Medulla oblongata (tissue), 1 donor: ENCODE measurements around the gene ARF1.

Experiments
- DNase-seq: peaks from one replicate; pipeline ENCODE4 v3.0.0-alpha.2; 2015; ENCODE audit errors: extremely low spot score

The ARF1 gene

GRCh38 chr1:228050571-228051231 is 31.8 kb upstream of the ARF1 start:
- no peak for DNase-seq

DNA sequence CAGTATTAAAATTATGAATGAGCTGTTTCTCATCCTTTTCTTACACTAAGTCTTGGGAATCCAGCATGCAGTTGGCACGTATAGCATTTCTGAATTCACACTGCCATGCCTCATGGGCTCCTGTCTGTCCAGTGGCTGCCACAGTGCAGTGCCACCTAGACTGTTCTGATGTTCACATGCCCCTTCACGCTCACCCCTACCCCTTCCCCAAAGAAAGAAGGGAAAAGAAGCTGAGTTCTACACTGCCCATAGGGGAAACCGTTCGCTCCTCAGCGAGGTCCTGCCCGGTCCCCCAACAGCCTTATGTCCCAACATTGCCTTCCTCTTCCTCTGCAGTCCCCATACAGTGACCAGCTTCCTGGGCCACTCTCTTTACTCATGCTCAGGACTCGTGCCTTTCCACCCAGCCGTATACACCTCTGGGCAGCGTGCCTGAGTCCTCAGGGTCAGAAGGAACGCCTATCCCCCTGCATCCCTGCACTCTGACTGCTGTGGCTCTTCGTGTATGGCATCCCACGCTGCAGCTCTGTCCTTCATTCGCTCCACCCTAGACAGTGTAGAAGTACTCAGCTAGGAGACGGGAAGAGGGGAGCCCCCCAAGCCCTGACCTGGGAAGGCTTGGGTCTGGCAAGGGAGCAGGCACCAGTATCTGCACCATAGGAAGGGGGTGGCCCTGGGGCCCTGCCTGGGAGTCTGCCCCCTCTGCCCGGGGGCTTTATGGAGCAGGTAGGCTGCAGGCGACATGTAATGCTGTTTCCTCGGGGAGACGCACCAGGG is 24.1 kb upstream of the ARF1 start:
- DNase-seq: no peak

DNA sequence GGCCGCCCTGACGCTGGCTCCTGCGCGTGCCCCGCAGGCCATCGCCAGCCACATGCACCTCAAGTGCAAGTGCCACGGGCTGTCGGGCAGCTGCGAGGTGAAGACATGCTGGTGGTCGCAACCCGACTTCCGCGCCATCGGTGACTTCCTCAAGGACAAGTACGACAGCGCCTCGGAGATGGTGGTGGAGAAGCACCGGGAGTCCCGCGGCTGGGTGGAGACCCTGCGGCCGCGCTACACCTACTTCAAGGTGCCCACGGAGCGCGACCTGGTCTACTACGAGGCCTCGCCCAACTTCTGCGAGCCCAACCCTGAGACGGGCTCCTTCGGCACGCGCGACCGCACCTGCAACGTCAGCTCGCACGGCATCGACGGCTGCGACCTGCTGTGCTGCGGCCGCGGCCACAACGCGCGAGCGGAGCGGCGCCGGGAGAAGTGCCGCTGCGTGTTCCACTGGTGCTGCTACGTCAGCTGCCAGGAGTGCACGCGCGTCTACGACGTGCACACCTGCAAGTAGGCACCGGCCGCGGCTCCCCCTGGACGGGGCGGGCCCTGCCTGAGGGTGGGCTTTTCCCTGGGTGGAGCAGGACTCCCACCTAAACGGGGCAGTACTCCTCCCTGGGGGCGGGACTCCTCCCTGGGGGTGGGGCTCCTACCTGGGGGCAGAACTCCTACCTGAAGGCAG is 23.4 kb upstream of the ARF1 start:
- DNase-seq: no peak

DNA sequence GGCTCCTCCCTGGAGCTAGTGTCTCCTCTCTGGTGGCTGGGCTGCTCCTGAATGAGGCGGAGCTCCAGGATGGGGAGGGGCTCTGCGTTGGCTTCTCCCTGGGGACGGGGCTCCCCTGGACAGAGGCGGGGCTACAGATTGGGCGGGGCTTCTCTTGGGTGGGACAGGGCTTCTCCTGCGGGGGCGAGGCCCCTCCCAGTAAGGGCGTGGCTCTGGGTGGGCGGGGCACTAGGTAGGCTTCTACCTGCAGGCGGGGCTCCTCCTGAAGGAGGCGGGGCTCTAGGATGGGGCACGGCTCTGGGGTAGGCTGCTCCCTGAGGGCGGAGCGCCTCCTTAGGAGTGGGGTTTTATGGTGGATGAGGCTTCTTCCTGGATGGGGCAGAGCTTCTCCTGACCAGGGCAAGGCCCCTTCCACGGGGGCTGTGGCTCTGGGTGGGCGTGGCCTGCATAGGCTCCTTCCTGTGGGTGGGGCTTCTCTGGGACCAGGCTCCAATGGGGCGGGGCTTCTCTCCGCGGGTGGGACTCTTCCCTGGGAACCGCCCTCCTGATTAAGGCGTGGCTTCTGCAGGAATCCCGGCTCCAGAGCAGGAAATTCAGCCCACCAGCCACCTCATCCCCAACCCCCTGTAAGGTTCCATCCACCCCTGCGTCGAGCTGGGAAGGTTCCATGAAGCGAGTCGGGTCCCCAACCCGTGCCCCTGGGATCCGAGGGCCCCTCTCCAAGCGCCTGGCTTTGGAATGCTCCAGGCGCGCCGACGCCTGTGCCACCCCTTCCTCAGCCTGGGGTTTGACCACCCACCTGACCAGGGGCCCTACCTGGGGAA is 22.7 kb upstream of the ARF1 start:
- no peak for DNase-seq

DNA sequence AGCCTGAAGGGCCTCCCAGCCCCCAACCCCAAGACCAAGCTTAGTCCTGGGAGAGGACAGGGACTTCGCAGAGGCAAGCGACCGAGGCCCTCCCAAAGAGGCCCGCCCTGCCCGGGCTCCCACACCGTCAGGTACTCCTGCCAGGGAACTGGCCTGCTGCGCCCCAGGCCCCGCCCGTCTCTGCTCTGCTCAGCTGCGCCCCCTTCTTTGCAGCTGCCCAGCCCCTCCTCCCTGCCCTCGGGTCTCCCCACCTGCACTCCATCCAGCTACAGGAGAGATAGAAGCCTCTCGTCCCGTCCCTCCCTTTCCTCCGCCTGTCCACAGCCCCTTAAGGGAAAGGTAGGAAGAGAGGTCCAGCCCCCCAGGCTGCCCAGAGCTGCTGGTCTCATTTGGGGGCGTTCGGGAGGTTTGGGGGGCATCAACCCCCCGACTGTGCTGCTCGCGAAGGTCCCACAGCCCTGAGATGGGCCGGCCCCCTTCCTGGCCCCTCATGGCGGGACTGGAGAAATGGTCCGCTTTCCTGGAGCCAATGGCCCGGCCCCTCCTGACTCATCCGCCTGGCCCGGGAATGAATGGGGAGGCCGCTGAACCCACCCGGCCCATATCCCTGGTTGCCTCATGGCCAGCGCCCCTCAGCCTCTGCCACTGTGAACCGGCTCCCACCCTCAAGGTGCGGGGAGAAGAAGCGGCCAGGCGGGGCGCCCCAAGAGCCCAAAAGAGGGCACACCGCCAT is 21.9 kb upstream of the ARF1 start:
- DNase-seq: no peak

DNA sequence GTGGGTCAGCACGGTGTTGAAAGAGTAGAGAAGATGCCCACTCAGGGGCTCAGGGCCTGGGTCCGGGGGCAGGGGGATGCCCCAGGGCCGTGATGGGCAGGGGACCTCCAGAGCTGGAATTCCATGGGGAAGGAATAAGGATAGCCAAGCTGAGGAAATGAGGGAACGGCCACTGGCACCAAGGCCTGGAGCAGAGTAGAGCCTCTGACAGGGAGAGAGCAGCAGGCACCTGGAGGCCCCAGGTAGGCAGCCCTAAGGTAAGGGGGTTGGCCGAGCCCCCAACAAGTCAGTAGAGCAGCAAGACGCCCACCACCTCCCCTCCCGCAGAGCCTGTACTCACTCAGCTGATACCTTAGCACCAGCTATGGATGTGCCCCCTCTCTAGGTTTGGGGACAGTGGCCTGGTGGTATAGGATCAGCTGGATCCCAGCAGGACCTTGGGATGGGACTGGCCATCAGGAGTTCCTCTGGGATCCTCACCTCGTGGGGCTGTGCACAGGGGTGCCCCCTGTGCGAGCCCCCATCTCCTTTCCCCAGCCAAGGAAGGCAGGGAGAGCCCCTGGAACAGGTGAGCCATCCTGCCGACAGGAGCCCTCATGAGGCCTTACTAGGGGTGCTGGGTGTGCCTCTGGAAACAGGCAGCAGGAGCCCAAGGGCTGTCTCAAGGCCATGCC is 21.0 kb upstream of the ARF1 start:
- no peak for DNase-seq

DNA sequence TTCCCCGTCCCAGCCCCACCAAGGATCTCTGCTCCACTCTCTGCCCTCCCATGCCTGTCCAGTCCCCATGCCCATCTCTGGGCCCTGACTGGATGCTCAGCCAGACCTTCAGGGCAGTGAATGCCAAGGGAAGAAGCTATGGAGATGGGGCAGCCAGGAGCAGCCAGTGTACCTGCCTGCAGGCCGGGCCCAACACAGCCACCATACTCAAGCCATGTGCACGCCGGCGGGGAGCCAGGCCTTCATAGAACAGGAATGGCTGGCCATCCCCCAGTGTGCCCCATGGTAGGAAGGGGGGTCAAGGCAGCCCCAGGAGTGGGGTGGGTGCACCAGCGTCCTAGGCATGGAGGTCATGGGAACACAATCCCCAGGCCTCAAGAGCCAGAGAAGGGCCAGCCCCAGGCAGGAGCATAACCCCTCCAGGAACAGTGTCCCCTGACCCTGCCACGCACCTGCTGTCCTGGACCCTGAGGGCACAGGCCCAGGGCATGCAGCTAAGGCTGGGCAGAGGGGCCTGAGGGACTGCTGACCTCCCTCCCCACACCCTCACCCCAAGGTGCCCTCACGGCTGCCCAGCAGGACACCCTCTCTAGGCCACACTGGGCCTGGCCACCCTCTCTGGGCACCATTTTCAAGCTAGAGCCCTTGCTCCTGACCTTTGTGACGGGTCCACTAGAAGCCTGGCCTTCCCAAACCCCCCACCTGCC is 20.3 kb upstream of the ARF1 start:
- DNase-seq: no peak

GRCh38 chr1:228062812-228063211 is 19.7 kb upstream of the ARF1 start:
- no peak for DNase-seq

DNA sequence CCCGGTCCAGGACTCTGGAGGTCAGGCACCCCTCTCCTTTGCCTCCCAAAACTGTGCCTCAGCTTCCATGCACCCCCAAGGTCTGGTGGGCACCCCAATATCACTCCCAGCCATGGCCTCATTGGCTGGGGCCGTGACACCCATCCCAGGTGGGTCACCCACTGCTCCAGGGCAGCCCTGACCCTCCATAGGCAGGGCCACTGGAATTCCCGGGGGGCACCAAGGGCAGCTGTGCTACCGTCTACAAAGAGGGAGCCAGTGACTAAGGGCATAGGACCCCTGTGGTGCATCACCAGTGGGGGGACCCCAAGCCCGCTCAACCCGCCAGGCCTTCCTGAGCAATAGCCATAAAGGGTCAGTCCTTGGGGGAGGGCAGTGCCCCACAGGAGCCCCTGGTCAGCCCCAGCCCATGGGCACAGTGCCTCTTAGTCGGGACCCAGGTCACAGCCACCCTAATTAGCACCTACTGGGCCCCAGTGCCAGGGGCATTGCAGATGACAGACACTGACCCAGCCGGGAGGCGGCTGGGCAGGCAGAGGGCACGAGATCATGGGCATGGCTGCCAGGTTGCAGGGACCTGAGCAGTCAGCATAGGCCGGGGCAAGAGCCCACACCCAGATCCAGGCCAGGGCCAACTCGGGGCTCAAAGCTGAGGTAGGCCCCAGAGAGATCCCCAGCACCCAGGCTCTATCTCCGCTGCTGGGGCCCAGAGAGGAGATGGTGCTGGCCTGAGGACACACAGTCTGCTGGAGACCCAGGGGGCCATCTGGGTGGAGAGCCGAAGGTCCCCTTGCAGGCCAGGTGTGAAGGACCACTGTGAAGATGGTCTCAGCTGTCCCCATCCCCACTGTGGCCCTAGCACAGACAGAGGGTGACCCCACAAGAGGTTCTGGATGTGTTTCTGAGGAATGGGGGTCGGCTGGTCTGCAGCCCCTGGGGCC is 19.0 kb upstream of the ARF1 start:
- no peak for DNase-seq

- no peak for DNase-seq
Measured at GRCh38 chr1:228064296-228064695, 18.2 kb upstream of the ARF1 start.

DNA sequence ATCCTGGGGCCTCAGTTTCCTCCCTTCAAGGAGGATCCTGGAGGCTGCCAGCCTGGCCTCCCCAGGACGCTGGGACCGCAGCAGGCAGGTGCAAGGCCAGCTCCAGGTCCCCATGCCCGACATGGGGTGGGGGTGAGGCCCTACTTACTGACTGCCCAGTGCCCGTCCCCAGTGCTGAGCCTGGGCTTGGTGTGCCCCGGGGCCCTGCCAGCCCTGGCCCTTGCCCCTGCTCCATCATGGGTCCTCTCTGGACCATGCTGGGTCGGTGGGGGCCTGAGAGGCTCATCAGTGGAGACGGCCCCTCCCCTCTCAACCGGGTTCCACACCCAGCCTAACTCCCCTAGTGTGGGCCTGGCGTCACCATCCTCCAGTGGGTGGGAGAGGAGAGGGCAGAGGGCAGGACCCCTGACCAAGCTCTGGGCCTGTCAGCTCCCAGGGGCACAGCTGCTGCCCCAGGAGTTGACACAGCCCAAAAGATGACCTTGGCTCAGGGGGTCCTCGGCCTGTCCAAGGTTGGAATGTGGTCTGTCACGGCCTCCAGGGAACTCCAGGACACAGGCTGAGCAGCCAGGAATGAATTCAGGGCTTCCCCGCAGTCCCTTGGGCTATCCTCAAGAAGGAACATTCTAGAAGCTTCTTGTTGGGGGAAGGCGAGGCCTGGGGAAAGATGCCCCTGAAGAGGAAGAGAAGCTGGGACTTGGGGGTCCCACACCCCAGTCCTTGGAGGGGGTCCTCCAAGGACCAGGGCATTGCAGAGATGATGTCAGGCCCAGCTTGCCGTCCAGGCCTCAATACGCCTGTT is 17.6 kb upstream of the ARF1 start:
- no peak for DNase-seq

GRCh38 chr1:228065543-228066347 is 16.8 kb upstream of the ARF1 start:
- DNase-seq: no peak

DNA sequence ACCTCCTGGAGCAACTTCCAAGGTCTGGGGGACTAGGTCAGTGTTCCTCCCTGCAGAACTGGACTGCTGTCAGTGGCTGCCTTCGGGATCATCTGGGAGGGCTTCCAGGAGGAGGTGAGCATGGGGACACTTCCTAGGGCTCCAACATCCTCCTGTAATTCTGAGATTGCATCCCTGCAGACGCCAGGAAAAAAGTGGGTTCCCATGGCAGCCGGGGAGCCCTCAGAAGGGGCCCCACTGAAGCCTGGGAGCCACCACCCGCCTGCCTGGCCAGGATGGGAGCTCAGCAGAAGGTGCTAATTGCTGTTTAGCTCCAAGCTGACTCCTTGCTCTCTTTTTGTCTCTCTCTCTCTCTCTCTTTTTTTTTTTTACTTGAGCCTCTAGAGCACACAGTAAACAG is 16.1 kb upstream of the ARF1 start:
- DNase-seq: no peak

GRCh38 chr1:228066891-228067654 is 15.4 kb upstream of the ARF1 start:
- DNase-seq: no peak

DNA sequence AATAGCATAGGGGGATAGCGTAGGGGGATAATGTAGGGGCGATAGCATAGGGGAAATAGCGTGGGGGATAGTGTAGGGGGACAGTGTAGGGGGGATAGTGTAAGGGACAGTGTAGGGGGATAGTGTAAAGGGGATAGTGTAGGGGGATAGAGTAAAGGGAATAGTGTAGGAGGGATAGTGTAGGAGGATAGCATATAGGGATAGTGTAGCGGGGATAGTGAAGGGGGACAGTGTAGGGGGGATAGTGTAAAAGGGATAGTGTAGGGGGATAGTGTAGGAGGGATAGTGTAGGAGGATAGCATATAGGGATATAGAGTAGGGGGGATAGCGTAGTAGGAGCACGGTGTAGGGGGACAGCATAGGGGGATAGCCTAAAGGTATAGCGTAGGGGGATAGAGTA is 14.1 kb upstream of the ARF1 start:
- DNase-seq: no peak

GRCh38 chr1:228070173-228070572 is 12.3 kb upstream of the ARF1 start:
- no peak for DNase-seq

- DNase-seq: no peak
Measured at GRCh38 chr1:228070851-228071250, 11.7 kb upstream of the ARF1 start.
